A549 (cell line): Measurements from ENCODE around the gene TMEM165. TPM values are rescaled to one million over a fixed set of nuclear protein-coding genes. Genes with fewer than 3 reads are reported as not detected.

Experiments used
- ATAC-seq, 2 experiments: fragments of 200-7000 bp in 1 of 2; fragments of >200 bp in 1 of 2; cut with Nextera tagmentation in 1 of 2; cut with Tn5 transposase in 1 of 2; 3 replicates each; pipeline versions ENCODE4 v1.8.0 to v1.9.1; 2018 to 2020; ENCODE audit warnings: mild to moderate bottlenecking in 1 of 2, moderate library complexity in 1 of 2
- CTCF ChIA-PET: fragments of 300-600 bp; sonication (Branson Sonifier 250); formaldehyde crosslinking; extraction: SDS; loops from one replicate; lab custom pipeline; 2021; ENCODE audit warnings: antibody characterized with exemption, inconsistent platforms; lab: Yijun Ruan, JAX
- POLR2A ChIA-PET: fragments of 350-600 bp; formaldehyde crosslinking; extraction: SDS; loops from one replicate; lab custom pipeline; 2021; ENCODE audit warnings: antibody characterized with exemption, inconsistent platforms; lab: Yijun Ruan, JAX
- DNase-seq, 2 experiments: peaks; one replicate each; pipeline versions ENCODE4 v3.0.0 to v3.0.0-alpha.2; 2011 to 2016; ENCODE audit warnings: low read depth in 1 of 2, low spot score in 1 of 2
- FAIRE-seq: peaks from 2 replicates; lab custom pipeline; 2011; peaks lifted over from hg19 to GRCh38; lab: Jason Lieb, UNC
- H3K27ac ChIP-seq, 2 experiments: fragments of >200 bp; sonication (Bioruptor Twin); formaldehyde crosslinking; 3 replicates each; pipeline ENCODE4 v1.5.1; 2016 to 2017
- H3K4me1 ChIP-seq: fragments of >200 bp; sonication (Bioruptor Twin); formaldehyde crosslinking; 3 replicates; pipeline ENCODE4 v1.6.1; 2016
- H3K4me2 ChIP-seq: fragments of >200 bp; sonication (Bioruptor Twin); formaldehyde crosslinking; 3 replicates; pipeline ENCODE4 v1.6.1; 2016
- H3K4me3 ChIP-seq: fragments of >200 bp; sonication (Bioruptor Twin); formaldehyde crosslinking; 3 replicates; pipeline ENCODE4 v1.5.1; 2016
- H3K9me3 ChIP-seq: fragments of >200 bp; sonication (Bioruptor Twin); formaldehyde crosslinking; 3 replicates; pipeline ENCODE4 v1.6.1; 2016
- CHD4 ChIP-seq: fragments of 200-600 bp; sonication (generic); IDR thresholded peaks from 2 replicates; pipeline ENCODE4 v1.6.1; 2016; ENCODE audit warnings: antibody characterized with exemption, mild to moderate bottlenecking, borderline replicate concordance
- EHF ChIP-seq: fragments of 250-450 bp; sonication (Bioruptor Pico); IDR thresholded peaks from 2 replicates; pipeline ENCODE4 v1.5.0; 2020; ENCODE audit warnings: mild to moderate bottlenecking
- FOSB ChIP-seq: fragments of 250-450 bp; sonication (Bioruptor Pico); IDR thresholded peaks from 2 replicates; pipeline ENCODE4 v1.5.0; 2020; ENCODE audit warnings: mild to moderate bottlenecking, moderate library complexity
- FOSL2 ChIP-seq, 2 experiments: fragments of 450-650 bp in 1 of 2; fragments of >200 bp in 1 of 2; sonication (Bioruptor Twin) in 1 of 2; formaldehyde crosslinking; IDR thresholded peaks; 2 replicates each; pipeline versions ENCODE4 v1.5.0 to v1.6.1; 2016 to 2020; ENCODE audit warnings: mild to moderate bottlenecking in 1 of 2, moderate library complexity in 1 of 2
- GATA3 ChIP-seq: IDR thresholded peaks from 2 replicates; pipeline ENCODE4 v1.6.1; 2012; ENCODE audit warnings: borderline replicate concordance
- KDM1A ChIP-seq: fragments of 200-600 bp; sonication (generic); IDR thresholded peaks from 2 replicates; pipeline ENCODE4 v1.6.1; 2016; ENCODE audit warnings: low read depth, mild to moderate bottlenecking
- KDM5A ChIP-seq: fragments of 200-600 bp; sonication (generic); IDR thresholded peaks from 2 replicates; pipeline ENCODE4 v1.6.1; 2016; ENCODE audit warnings: antibody characterized with exemption, mild to moderate bottlenecking
- MAFK ChIP-seq: fragments of 450-650 bp; IDR thresholded peaks from 2 replicates; pipeline ENCODE4 v1.6.1; 2014; ENCODE audit not compliant: partially characterized antibody
- MAZ ChIP-seq: fragments of 150-350 bp; IDR thresholded peaks from 2 replicates; pipeline ENCODE4 v1.6.1; 2014; ENCODE audit warnings: antibody characterized with exemption, low read depth, low read length, borderline replicate concordance
- NPAS2 ChIP-seq: fragments of 250-450 bp; sonication (Bioruptor Pico); IDR thresholded peaks from 2 replicates; pipeline ENCODE4 v1.8.0; 2022; ENCODE audit warnings: mild to moderate bottlenecking, moderate library complexity, borderline replicate concordance
- PHF8 ChIP-seq: fragments of 200-600 bp; sonication (generic); IDR thresholded peaks from 2 replicates; pipeline ENCODE4 v1.6.1; 2016; ENCODE audit warnings: low read depth, mild to moderate bottlenecking, antibody characterized with exemption, moderate library complexity, borderline replicate concordance
- RFX5 ChIP-seq: fragments of 450-650 bp; IDR thresholded peaks from 2 replicates; pipeline ENCODE4 v1.7.1; 2014; ENCODE audit warnings: antibody characterized with exemption, mild to moderate bottlenecking, moderate library complexity
- SMC3 ChIP-seq: fragments of >200 bp; sonication (Bioruptor Twin); formaldehyde crosslinking; IDR thresholded peaks from 3 replicates; pipeline ENCODE4 v1.6.1; 2018; ENCODE audit warnings: inconsistent platforms
- SREBF2 ChIP-seq: fragments of 450-650 bp; IDR thresholded peaks from 2 replicates; pipeline ENCODE4 v1.6.1; 2014; ENCODE audit warnings: mild to moderate bottlenecking, moderate library complexity
- ZC3H11A ChIP-seq: fragments of 450-650 bp; IDR thresholded peaks from 2 replicates; pipeline ENCODE4 v1.6.1; 2014; ENCODE audit warnings: antibody characterized with exemption, mild to moderate bottlenecking
- ZFP36 ChIP-seq: fragments of 450-650 bp; IDR thresholded peaks from 2 replicates; pipeline ENCODE4 v1.6.1; 2014; ENCODE audit warnings: borderline replicate concordance; ENCODE audit not compliant: partially characterized antibody
- ZSCAN20 ChIP-seq: fragments of 250-450 bp; sonication (Bioruptor Pico); IDR thresholded peaks from 2 replicates; pipeline ENCODE4 v1.8.0; 2022; ENCODE audit warnings: mild to moderate bottlenecking, moderate library complexity
- WGBS: methylation state at CpG from one replicate; pipeline ENCODE4 v1.1.6; 2017; ENCODE audit errors: missing lambda C conversion rate; 5-methylcytosine and 5-hydroxymethylcytosine counted together
- polyA plus RNA-seq, 4 experiments: library from polyadenylated mRNA; depleted of rRNA in 3 of 4; stranded (reverse); fragments of >200 nt; fragmentation: RNase III in 1 of 4; extraction: RNeasy Plus Mini Kit Qiagen cat#74134 plus additional on column Dnase treatment in 1 of 4; gene quantifications; 2 replicates in 3 of 4; 3 replicates in 1 of 4; pipeline ENCODE4 v1.2.3, GENCODE V29; 2011 to 2017
- TF ChIP-seq, protein P1 (sequence below): fragments of 450-650 bp; IDR thresholded peaks from 2 replicates; pipeline ENCODE4 v1.6.1; 2014; ENCODE audit warnings: antibody characterized with exemption
- TF ChIP-seq, protein P2 (sequence below): IDR thresholded peaks from 2 replicates; pipeline ENCODE4 v1.6.1; 2012
- TF ChIP-seq, protein P3 (sequence below): fragments of 200-600 bp; sonication (generic); IDR thresholded peaks from 2 replicates; pipeline ENCODE4 v1.6.1; 2016; ENCODE audit warnings: antibody characterized with exemption, mild to moderate bottlenecking, moderate library complexity
- TF ChIP-seq, protein P4 (sequence below): fragments of >200 bp; sonication (Bioruptor Twin); formaldehyde crosslinking; IDR thresholded peaks from 3 replicates; pipeline ENCODE4 v1.5.1; 2016

The TMEM165 gene
- polyA plus RNA-seq, 2 of the 4 experiments (the other 2 are of a cell fraction): 52.6 to 83.5 TPM

DNA sequence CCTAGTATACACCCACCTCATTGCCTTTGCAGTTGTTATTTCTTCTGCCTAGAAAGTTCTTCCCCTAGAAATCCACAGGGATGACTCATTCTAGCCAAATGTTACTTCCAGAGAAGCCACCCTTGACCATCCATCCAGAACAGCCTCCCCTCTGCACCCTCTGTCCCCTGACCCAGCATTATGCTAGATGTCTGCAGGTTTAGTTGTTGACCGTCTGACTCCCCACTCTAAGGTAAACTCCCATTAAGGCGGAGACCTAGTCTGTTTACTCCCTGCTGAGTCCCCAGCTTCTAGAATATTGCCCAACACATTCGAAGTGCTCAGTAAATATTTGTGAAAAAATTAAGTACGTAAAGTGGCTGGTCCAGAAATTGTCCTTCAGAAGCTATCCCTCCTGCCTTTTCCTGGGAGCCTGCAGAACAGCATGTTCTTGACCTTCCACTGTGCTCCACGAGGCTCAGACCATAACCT is 38.7 kb upstream of the TMEM165 start:
- Histone ChIP-seq H3K27ac (no peak overlapping the region; a peak in 1 of 6 replicates), H3K4me2 (peak overlapping the region; percentile 37; the same call in 2 of the 3 replicates), H3K4me3 (no peak overlapping the region), H3K9me3 (no peaks in the 10 kb centered on the region), H3K4me1 (peaks cover 21% of the 10 kb centered on the region)
- peak in 1 of 2 experiments; percentile 20 for DNase-seq
- WGBS: 31% methylated on average over 5 of the region's 5 CpGs
- peak; percentile 30 to 45; a peak in 3 of 6 replicates for ATAC-seq
- no peak for TF ChIP-seq KDM5A
- TF ChIP-seq GATA3: no peak
- no peak for TF ChIP-seq KDM1A
- TF ChIP-seq, protein P1, sequence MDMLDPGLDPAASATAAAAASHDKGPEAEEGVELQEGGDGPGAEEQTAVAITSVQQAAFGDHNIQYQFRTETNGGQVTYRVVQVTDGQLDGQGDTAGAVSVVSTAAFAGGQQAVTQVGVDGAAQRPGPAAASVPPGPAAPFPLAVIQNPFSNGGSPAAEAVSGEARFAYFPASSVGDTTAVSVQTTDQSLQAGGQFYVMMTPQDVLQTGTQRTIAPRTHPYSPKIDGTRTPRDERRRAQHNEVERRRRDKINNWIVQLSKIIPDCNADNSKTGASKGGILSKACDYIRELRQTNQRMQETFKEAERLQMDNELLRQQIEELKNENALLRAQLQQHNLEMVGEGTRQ: no peak
- TF ChIP-seq, protein P2, sequence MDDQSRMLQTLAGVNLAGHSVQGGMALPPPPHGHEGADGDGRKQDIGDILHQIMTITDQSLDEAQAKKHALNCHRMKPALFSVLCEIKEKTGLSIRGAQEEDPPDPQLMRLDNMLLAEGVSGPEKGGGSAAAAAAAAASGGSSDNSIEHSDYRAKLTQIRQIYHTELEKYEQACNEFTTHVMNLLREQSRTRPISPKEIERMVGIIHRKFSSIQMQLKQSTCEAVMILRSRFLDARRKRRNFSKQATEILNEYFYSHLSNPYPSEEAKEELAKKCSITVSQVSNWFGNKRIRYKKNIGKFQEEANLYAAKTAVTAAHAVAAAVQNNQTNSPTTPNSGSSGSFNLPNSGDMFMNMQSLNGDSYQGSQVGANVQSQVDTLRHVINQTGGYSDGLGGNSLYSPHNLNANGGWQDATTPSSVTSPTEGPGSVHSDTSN: no peak
- TF ChIP-seq FOSB (CRISPR knock-in tag): no peak
- TF ChIP-seq, protein P3, sequence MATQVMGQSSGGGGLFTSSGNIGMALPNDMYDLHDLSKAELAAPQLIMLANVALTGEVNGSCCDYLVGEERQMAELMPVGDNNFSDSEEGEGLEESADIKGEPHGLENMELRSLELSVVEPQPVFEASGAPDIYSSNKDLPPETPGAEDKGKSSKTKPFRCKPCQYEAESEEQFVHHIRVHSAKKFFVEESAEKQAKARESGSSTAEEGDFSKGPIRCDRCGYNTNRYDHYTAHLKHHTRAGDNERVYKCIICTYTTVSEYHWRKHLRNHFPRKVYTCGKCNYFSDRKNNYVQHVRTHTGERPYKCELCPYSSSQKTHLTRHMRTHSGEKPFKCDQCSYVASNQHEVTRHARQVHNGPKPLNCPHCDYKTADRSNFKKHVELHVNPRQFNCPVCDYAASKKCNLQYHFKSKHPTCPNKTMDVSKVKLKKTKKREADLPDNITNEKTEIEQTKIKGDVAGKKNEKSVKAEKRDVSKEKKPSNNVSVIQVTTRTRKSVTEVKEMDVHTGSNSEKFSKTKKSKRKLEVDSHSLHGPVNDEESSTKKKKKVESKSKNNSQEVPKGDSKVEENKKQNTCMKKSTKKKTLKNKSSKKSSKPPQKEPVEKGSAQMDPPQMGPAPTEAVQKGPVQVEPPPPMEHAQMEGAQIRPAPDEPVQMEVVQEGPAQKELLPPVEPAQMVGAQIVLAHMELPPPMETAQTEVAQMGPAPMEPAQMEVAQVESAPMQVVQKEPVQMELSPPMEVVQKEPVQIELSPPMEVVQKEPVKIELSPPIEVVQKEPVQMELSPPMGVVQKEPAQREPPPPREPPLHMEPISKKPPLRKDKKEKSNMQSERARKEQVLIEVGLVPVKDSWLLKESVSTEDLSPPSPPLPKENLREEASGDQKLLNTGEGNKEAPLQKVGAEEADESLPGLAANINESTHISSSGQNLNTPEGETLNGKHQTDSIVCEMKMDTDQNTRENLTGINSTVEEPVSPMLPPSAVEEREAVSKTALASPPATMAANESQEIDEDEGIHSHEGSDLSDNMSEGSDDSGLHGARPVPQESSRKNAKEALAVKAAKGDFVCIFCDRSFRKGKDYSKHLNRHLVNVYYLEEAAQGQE: no peak
- TF ChIP-seq PHF8: no peak
- TF ChIP-seq FOSL2 (IDR thresholded peaks at IDR 0.05): no peak
- no peak for TF ChIP-seq FOSL2 (CRISPR knock-in tag; IDR thresholded peaks at IDR 0.05)
- CTCF ChIA-PET: interaction anchor here (3.4 kb wide), 1 partner anchor 11 kb away, joined by 17 read pairs; the partner anchor contains the start of gene SRD5A3
- no peak for FAIRE-seq
- POLR2A ChIA-PET: no interaction called here

DNA sequence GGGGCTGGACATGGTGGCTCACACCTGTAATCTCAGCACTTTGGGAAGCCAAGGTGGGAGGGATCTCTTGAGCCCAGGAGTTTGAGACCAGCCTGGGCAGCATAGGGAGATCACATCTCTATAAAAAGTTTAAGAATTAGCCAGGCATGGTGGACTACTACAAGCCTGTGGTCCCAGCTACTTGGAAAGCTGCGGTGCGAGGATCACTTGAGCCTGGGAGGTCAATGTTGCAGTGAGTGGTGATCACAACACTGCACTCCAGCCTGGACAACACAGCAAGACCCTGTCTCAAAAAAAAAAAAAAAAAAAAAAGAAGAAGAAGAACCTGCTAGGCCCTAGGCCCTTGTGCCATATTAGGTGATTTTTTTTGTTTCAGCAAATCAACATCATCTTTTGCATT is 37.5 kb upstream of the TMEM165 start:
- Histone ChIP-seq H3K4me3 (no peak overlapping the region), H3K9me3 (no peaks in the 10 kb centered on the region), H3K27ac (no peak overlapping the region; a peak in 1 of 6 replicates), H3K4me2 (no peak overlapping the region), H3K4me1 (peaks cover 21% of the 10 kb centered on the region)
- POLR2A ChIA-PET: no interaction called here
- ATAC-seq: no peak
- CTCF ChIA-PET: interaction anchor here (1.9 kb wide), 1 partner anchor 12 kb away, joined by 7 read pairs; the partner anchor contains the start of gene SRD5A3
- no peak for FAIRE-seq
- 100% methylated on average over 2 of the region's 2 CpGs for WGBS
- no peak for DNase-seq
- TF ChIP-seq, protein P1: no peak
- TF ChIP-seq KDM1A: no peak
- no peak for TF ChIP-seq MAZ
- no peak for TF ChIP-seq EHF (CRISPR knock-in tag)
- TF ChIP-seq, protein P2: no peak
- no peak for TF ChIP-seq FOSL2 (IDR thresholded peaks at IDR 0.05)
- TF ChIP-seq FOSL2 (CRISPR knock-in tag; IDR thresholded peaks at IDR 0.05): no peak
- no peak for TF ChIP-seq MAFK
- TF ChIP-seq, protein P4, sequence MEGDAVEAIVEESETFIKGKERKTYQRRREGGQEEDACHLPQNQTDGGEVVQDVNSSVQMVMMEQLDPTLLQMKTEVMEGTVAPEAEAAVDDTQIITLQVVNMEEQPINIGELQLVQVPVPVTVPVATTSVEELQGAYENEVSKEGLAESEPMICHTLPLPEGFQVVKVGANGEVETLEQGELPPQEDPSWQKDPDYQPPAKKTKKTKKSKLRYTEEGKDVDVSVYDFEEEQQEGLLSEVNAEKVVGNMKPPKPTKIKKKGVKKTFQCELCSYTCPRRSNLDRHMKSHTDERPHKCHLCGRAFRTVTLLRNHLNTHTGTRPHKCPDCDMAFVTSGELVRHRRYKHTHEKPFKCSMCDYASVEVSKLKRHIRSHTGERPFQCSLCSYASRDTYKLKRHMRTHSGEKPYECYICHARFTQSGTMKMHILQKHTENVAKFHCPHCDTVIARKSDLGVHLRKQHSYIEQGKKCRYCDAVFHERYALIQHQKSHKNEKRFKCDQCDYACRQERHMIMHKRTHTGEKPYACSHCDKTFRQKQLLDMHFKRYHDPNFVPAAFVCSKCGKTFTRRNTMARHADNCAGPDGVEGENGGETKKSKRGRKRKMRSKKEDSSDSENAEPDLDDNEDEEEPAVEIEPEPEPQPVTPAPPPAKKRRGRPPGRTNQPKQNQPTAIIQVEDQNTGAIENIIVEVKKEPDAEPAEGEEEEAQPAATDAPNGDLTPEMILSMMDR: no peak
- TF ChIP-seq ZC3H11A: no peak
- TF ChIP-seq SMC3: no peak
- no peak for TF ChIP-seq NPAS2 (CRISPR knock-in tag)
- TF ChIP-seq, protein P3: no peak
- no peak for TF ChIP-seq ZSCAN20 (CRISPR knock-in tag)
- no peak for TF ChIP-seq CHD4
- no peak for TF ChIP-seq RFX5
- TF ChIP-seq SREBF2: no peak
- TF ChIP-seq ZFP36: no peak
